HepG2 (cell line): ENCODE results near the gene MKRN2OS. TPM values are rescaled to one million over a fixed set of nuclear protein-coding genes. Genes with fewer than 3 reads are reported as not detected.

Source experiments
- ARNT2 ChIP-seq: sonication (generic); formaldehyde crosslinking; IDR thresholded peaks from 2 replicates; pipeline ENCODE4 v1.8.0; 2022; ENCODE audit warnings: mild to moderate bottlenecking, low read depth, missing genetic modification reagents, moderate library complexity
- ATF7 ChIP-seq, 2 experiments: fragments of 450-650 bp in 1 of 2; sonication (generic) in 1 of 2; formaldehyde crosslinking in 1 of 2; IDR thresholded peaks; 2 replicates each; pipeline versions ENCODE4 v1.4.0 to v1.6.1; 2016 to 2020; ENCODE audit warnings: antibody characterized with exemption in 1 of 2, mild to moderate bottlenecking in 1 of 2, missing genetic modification reagents in 1 of 2
- ETV6 ChIP-seq: sonication (generic); formaldehyde crosslinking; conservative IDR thresholded peaks from 2 replicates; pipeline ENCODE4 v1.4.0; 2020; ENCODE audit warnings: missing genetic modification reagents
- HNRNPLL ChIP-seq: fragments of 200-400 bp; formaldehyde crosslinking; IDR thresholded peaks from 2 replicates; pipeline ENCODE4 v1.6.1; 2017; ENCODE audit warnings: mild to moderate bottlenecking, low read depth, low read length; ENCODE audit not compliant: poor library complexity, severe bottlenecking
- MTA3 ChIP-seq: sonication (generic); formaldehyde crosslinking; IDR thresholded peaks from 2 replicates; pipeline ENCODE4 v1.4.0; 2020; ENCODE audit warnings: missing genetic modification reagents
- NCOR1 ChIP-seq: fragments of 200-600 bp; sonication (generic); IDR thresholded peaks from 2 replicates; pipeline ENCODE4 v1.7.0; 2017; ENCODE audit warnings: antibody characterized with exemption, low read length, borderline replicate concordance
- NR3C1 ChIP-seq: sonication (generic); formaldehyde crosslinking; IDR thresholded peaks from 2 replicates; pipeline ENCODE4 v1.4.0; 2020; ENCODE audit warnings: missing genetic modification reagents
- PAF1 ChIP-seq: IDR thresholded peaks from 2 replicates; pipeline ENCODE4 v1.6.1; 2016; ENCODE audit warnings: missing genetic modification reagents, missing compliant biosample characterization
- POLR2A ChIP-seq, 2 experiments: IDR thresholded peaks; 2 replicates each; pipeline ENCODE4 v1.6.1; 2011; ENCODE audit warnings: low read depth in 2 of 2, low read length in 2 of 2, mild to moderate bottlenecking in 1 of 2, moderate library complexity in 1 of 2; ENCODE audit not compliant: insufficient read depth in 1 of 2
- PRMT3 ChIP-seq: sonication (generic); formaldehyde crosslinking; IDR thresholded peaks from 2 replicates; pipeline ENCODE4 v1.8.1; 2022; ENCODE audit warnings: low read depth, mild to moderate bottlenecking, moderate library complexity, missing genetic modification reagents, borderline replicate concordance
- SATB2 ChIP-seq: sonication (generic); formaldehyde crosslinking; IDR thresholded peaks from 2 replicates; pipeline ENCODE4 v1.5.0; 2020; ENCODE audit warnings: missing genetic modification reagents
- SMYD3 ChIP-seq: sonication (generic); formaldehyde crosslinking; IDR thresholded peaks from 2 replicates; pipeline ENCODE4 v1.8.1; 2023; ENCODE audit warnings: mild to moderate bottlenecking, missing genetic modification reagents
- THYN1 ChIP-seq: sonication (generic); formaldehyde crosslinking; IDR thresholded peaks from 2 replicates; pipeline ENCODE4 v1.8.1; 2023; ENCODE audit warnings: low read depth, mild to moderate bottlenecking, moderate library complexity, missing genetic modification reagents, borderline replicate concordance
- ZBTB38 ChIP-seq: sonication (generic); formaldehyde crosslinking; IDR thresholded peaks from 2 replicates; pipeline ENCODE4 v1.5.1; 2020; ENCODE audit warnings: mild to moderate bottlenecking, missing genetic modification reagents
- ZBTB42 ChIP-seq: sonication (generic); formaldehyde crosslinking; IDR thresholded peaks from 2 replicates; pipeline ENCODE4 v1.5.0; 2020; ENCODE audit warnings: mild to moderate bottlenecking, missing genetic modification reagents
- ZNF20 ChIP-seq: sonication (generic); formaldehyde crosslinking; IDR thresholded peaks from 2 replicates; pipeline ENCODE4 v1.4.0; 2020; ENCODE audit warnings: mild to moderate bottlenecking, moderate library complexity, missing genetic modification reagents
- ZNF329 ChIP-seq: sonication (generic); formaldehyde crosslinking; IDR thresholded peaks from 2 replicates; pipeline ENCODE4 v1.9.0; 2021; ENCODE audit warnings: low read depth, mild to moderate bottlenecking, missing genetic modification reagents
- ZNF430 ChIP-seq: sonication (generic); formaldehyde crosslinking; IDR thresholded peaks from 2 replicates; pipeline ENCODE4 v1.9.0; 2021; ENCODE audit warnings: mild to moderate bottlenecking, missing genetic modification reagents
- ZNF496 ChIP-seq: sonication (generic); formaldehyde crosslinking; IDR thresholded peaks from 2 replicates; pipeline ENCODE4 v1.8.1; 2023; ENCODE audit warnings: mild to moderate bottlenecking, moderate library complexity, missing genetic modification reagents; ENCODE audit not compliant: insufficient replicate concordance
- ZNF530 ChIP-seq: sonication (generic); formaldehyde crosslinking; IDR thresholded peaks from 2 replicates; pipeline ENCODE4 v1.5.0; 2020; ENCODE audit warnings: low read depth, mild to moderate bottlenecking, missing genetic modification reagents
- ZNF652 ChIP-seq: IDR thresholded peaks from 2 replicates; pipeline ENCODE4 v1.6.1; 2016; ENCODE audit warnings: low read depth, borderline replicate concordance
- ZNF7 ChIP-seq: IDR thresholded peaks from 2 replicates; pipeline ENCODE4 v1.6.1; 2016; ENCODE audit warnings: missing biosample characterization, missing genetic modification reagents
- ZNF747 ChIP-seq: sonication (generic); formaldehyde crosslinking; IDR thresholded peaks from 2 replicates; pipeline ENCODE4 v1.8.1; 2023; ENCODE audit warnings: missing genetic modification reagents, mild to moderate bottlenecking, borderline replicate concordance
- ZNF749 ChIP-seq: sonication (generic); formaldehyde crosslinking; IDR thresholded peaks from 2 replicates; pipeline ENCODE4 v1.8.0; 2022; ENCODE audit warnings: mild to moderate bottlenecking, missing genetic modification reagents, moderate library complexity, borderline replicate concordance
- polyA plus RNA-seq, 8 experiments: library from polyadenylated mRNA; depleted of rRNA in 3 of 8; stranded (reverse) in 7 of 8; unstranded in 1 of 8; fragments of >200 nt; fragmentation: Illumina TruSeq in 4 of 8; extraction: Trizol in 4 of 8; gene quantifications; 2 replicates each; pipeline versions ENCODE4 v1.2.1 to v1.2.3, GENCODE V29; 2011 to 2016; ENCODE audit warnings: low read depth in 4 of 8, missing spikeins in 1 of 8, mixed read lengths in 1 of 8; ENCODE audit not compliant: insufficient read depth in 1 of 8
- total RNA-seq, 5 experiments: library from RNA; depleted of rRNA; stranded (reverse); fragments of >200 nt; fragmentation: Illumina TruSeq; extraction: Trizol; gene quantifications; 2 replicates each; pipeline ENCODE4 v1.2.3, GENCODE V29; 2016; ENCODE audit warnings: low read depth in 1 of 5
- TF ChIP-seq, protein P1 (sequence below): sonication (generic); formaldehyde crosslinking; IDR thresholded peaks from 2 replicates; pipeline ENCODE4 v1.5.0; 2020; ENCODE audit warnings: missing genetic modification reagents, mild to moderate bottlenecking, borderline replicate concordance
- TF ChIP-seq, protein P2 (sequence below): sonication (generic); formaldehyde crosslinking; IDR thresholded peaks from 2 replicates; pipeline ENCODE4 v1.8.1; 2023; ENCODE audit warnings: missing genetic modification reagents, mild to moderate bottlenecking, borderline replicate concordance
- TF ChIP-seq, protein P3 (sequence below): sonication (generic); formaldehyde crosslinking; IDR thresholded peaks from 2 replicates; pipeline ENCODE4 v1.8.0; 2022; ENCODE audit warnings: mild to moderate bottlenecking, missing genetic modification reagents; ENCODE audit not compliant: insufficient replicate concordance

The MKRN2OS gene
- total and polyA plus RNA-seq, 2 of the 13 experiments (the other 11 are each of a cell fraction or from before 2014, with no cell fraction given) = not detected

DNA sequence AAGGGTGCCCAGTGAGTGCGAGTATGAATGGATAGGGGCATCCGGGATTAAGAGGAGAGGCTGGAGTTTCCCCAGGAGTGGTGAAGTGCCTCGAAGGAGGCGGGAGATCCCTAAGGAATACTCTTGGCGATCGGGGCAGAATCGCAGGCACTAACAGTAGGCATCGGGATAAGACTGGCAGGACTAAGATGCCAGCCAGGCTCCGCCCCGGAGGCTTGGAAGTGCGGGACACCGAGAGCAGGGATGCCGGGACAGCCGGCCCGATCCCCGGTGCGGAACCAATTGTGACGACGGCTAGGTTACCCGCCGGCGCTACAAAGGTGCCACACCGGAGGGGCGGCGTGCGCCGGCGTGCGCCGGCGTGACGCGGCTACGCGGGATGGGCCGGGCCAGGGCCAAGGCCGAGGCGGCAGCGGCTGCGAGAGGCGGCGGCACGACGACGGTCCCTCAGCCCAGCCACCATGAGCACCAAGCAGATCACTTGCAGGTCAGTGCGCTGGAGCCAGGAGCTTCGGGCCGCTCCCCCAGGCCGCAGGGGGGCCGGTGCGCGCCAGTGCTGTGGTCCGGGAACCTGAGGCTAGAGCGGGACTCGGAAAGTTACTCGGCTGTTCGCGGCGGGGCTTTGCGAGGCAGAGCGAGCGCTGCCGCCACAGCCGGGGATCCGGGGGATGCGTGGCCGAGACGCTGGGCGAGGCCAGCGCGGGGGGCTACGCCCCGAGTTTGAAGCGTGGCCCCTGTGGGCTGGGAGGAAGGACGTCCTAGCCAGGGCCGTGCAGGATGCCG lies 11.6 kb upstream of the MKRN2OS start, which contains the start of gene MKRN2 (continued):
- TF ChIP-seq NCOR1 (no peak), ZNF329 (CRISPR knock-in tag) (peak; percentile 80), SATB2 (CRISPR knock-in tag) (0 out of 2 replicates have a peak, but pooled peaks have one; percentile 54), MTA3 (no peak), ETV6 (CRISPR knock-in tag) (no peak; the same call in 1 of the 2 replicates), ZNF749 (CRISPR knock-in tag) (0 out of 2 replicates have a peak, but pooled peaks have one; percentile 45), ZNF430 (CRISPR knock-in tag) (peak; percentile 84), ZNF652 (no peak), ZNF496 (no peak), THYN1 (CRISPR knock-in tag) (no peak), ARNT2 (CRISPR knock-in tag) (peak; percentile 92), HNRNPLL (peak; percentile 75), ZBTB38 (peak; percentile 82), SMYD3 (no peak), PAF1 (no peak), NR3C1 (no peak), ZBTB42 (0 out of 2 replicates have a peak, but pooled peaks have one; percentile 67), POLR2A (IDR thresholded peaks at IDR 0.05; ENCODE audit: insufficient read depth in 1 of 2, low read depth in 2 of 2, low read length in 2 of 2) (peak; percentile 94 to 96), ZNF530 (CRISPR knock-in tag) (no peak), ZNF20 (CRISPR knock-in tag) (no peak), ZNF7 (no peak), ZNF747 (peak; percentile 43), ATF7 (IDR thresholded peaks at IDR 0.05) (no peak), ATF7 (CRISPR knock-in tag; IDR thresholded peaks at IDR 0.05) (no peak), PRMT3 (CRISPR knock-in tag) (peak; percentile 45; the same call in 1 of the 2 replicates)
- TF ChIP-seq, protein P1, sequence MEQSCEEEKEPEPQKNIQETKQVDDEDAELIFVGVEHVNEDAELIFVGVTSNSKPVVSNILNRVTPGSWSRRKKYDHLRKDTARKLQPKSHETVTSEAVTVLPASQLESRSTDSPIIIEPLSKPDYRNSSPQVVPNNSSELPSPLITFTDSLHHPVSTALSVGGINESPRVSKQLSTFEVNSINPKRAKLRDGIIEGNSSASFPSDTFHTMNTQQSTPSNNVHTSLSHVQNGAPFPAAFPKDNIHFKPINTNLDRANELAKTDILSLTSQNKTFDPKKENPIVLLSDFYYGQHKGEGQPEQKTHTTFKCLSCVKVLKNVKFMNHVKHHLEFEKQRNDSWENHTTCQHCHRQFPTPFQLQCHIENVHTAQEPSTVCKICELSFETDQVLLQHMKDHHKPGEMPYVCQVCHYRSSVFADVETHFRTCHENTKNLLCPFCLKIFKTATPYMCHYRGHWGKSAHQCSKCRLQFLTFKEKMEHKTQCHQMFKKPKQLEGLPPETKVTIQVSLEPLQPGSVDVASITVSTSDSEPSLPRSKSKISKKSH (CRISPR knock-in tag) = peak; percentile 64; the same call in 1 of the 2 replicates
- TF ChIP-seq, protein P2, sequence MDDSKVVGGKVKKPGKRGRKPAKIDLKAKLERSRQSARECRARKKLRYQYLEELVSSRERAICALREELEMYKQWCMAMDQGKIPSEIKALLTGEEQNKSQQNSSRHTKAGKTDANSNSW (CRISPR knock-in tag) = no peak
- TF ChIP-seq, protein P3, sequence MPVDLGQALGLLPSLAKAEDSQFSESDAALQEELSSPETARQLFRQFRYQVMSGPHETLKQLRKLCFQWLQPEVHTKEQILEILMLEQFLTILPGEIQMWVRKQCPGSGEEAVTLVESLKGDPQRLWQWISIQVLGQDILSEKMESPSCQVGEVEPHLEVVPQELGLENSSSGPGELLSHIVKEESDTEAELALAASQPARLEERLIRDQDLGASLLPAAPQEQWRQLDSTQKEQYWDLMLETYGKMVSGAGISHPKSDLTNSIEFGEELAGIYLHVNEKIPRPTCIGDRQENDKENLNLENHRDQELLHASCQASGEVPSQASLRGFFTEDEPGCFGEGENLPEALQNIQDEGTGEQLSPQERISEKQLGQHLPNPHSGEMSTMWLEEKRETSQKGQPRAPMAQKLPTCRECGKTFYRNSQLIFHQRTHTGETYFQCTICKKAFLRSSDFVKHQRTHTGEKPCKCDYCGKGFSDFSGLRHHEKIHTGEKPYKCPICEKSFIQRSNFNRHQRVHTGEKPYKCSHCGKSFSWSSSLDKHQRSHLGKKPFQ (CRISPR knock-in tag) = no peak
